ENCODE data around the gene BACH2.

DNA sequence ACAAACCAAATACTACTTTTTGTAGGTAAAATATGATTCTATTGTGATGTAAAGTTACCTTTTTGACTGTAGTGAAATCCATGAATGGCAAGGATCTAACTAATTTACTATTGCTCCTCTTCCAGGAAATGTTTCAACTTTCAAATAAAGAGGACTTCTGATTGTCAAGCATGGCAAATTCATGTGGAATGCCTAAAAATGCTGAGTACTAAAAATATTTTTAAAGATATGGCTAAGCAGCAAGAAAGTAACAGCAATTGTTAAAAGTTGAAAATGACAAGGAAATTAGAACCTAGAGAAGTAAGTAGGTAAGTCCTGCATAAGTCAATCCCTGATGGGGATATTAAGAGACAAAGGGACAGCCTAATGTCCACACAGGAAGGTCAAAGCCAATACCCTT is 126.0 kb downstream of the BACH2 start:
- TF ChIP-seq POLR2AphosphoS5 (IDR thresholded peaks at IDR 0.05; ENCODE audit: low read depth, low read length) (no peak), TAF1 (IDR thresholded peaks at IDR 0.05; ENCODE audit: borderline replicate concordance, insufficient read depth, low read length) (no peak), SIN3A (IDR thresholded peaks at IDR 0.05; ENCODE audit: borderline replicate concordance, insufficient read depth, low read length) (no peak), FOXP2 (optimal IDR thresholded peaks at IDR 0.05; ENCODE audit: borderline replicate concordance, extremely low read depth, extremely low read length, insufficient read depth) (no peak)
- TF ChIP-seq, protein P1, sequence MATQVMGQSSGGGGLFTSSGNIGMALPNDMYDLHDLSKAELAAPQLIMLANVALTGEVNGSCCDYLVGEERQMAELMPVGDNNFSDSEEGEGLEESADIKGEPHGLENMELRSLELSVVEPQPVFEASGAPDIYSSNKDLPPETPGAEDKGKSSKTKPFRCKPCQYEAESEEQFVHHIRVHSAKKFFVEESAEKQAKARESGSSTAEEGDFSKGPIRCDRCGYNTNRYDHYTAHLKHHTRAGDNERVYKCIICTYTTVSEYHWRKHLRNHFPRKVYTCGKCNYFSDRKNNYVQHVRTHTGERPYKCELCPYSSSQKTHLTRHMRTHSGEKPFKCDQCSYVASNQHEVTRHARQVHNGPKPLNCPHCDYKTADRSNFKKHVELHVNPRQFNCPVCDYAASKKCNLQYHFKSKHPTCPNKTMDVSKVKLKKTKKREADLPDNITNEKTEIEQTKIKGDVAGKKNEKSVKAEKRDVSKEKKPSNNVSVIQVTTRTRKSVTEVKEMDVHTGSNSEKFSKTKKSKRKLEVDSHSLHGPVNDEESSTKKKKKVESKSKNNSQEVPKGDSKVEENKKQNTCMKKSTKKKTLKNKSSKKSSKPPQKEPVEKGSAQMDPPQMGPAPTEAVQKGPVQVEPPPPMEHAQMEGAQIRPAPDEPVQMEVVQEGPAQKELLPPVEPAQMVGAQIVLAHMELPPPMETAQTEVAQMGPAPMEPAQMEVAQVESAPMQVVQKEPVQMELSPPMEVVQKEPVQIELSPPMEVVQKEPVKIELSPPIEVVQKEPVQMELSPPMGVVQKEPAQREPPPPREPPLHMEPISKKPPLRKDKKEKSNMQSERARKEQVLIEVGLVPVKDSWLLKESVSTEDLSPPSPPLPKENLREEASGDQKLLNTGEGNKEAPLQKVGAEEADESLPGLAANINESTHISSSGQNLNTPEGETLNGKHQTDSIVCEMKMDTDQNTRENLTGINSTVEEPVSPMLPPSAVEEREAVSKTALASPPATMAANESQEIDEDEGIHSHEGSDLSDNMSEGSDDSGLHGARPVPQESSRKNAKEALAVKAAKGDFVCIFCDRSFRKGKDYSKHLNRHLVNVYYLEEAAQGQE (IDR thresholded peaks at IDR 0.05; ENCODE audit: insufficient read depth in 1 of 2, low read depth in 2 of 2, low read length in 2 of 2): no peak

Measured in PFSK-1 (cell line).